Trophoblast cell (in vitro differentiated cells and primary cell): ENCODE measurements around the gene NALCN.

Experiments used
- DNase-seq, 2 donors: peaks; one replicate each; pipeline ENCODE4 v3.0.0-alpha.2; 2016
- H2AFZ ChIP-seq: 2 replicates; pipeline ENCODE4 v1.6.1; 2013; ENCODE audit warnings: low read length, moderate library complexity, mild to moderate bottlenecking; ENCODE audit not compliant: insufficient read depth, poor library complexity
- H2AK5ac ChIP-seq: 2 replicates; pipeline ENCODE4 v1.6.1; 2013; ENCODE audit warnings: mild to moderate bottlenecking, low read length
- H2BK120ac ChIP-seq: 2 replicates; pipeline ENCODE4 v1.6.1; 2013; ENCODE audit warnings: low read length, mild to moderate bottlenecking, moderate library complexity; ENCODE audit not compliant: insufficient read depth, poor library complexity
- H2BK12ac ChIP-seq: 2 replicates; pipeline ENCODE4 v1.6.1; 2013; ENCODE audit warnings: mild to moderate bottlenecking, low read length, moderate library complexity
- H2BK5ac ChIP-seq: 2 replicates; pipeline ENCODE4 v1.6.1; 2013; ENCODE audit warnings: low read length, low read depth, moderate library complexity, mild to moderate bottlenecking; ENCODE audit not compliant: poor library complexity
- H3K14ac ChIP-seq: 2 replicates; pipeline ENCODE4 v1.6.1; 2013; ENCODE audit warnings: mild to moderate bottlenecking, low read length
- H3K18ac ChIP-seq: 2 replicates; pipeline ENCODE4 v1.6.1; 2013; ENCODE audit warnings: mild to moderate bottlenecking, low read length
- H3K23ac ChIP-seq: 2 replicates; pipeline ENCODE4 v1.6.1; 2013; ENCODE audit warnings: low read length
- H3K27ac ChIP-seq: 2 replicates; pipeline ENCODE4 v1.5.1; 2013; ENCODE audit warnings: low read depth, mild to moderate bottlenecking, inconsistent platforms, low read length, moderate library complexity
- H3K27me3 ChIP-seq: 2 replicates; pipeline ENCODE4 v1.6.1; 2013; ENCODE audit warnings: inconsistent platforms, mild to moderate bottlenecking, low read length, moderate library complexity; ENCODE audit not compliant: insufficient read depth
- H3K36me3 ChIP-seq, 2 experiments: 1 replicate in 1 of 2; 2 replicates in 1 of 2; pipeline ENCODE4 v1.6.1; 2013; ENCODE audit warnings: low read length in 2 of 2, mild to moderate bottlenecking in 2 of 2, moderate library complexity in 1 of 2; ENCODE audit not compliant: insufficient read depth in 2 of 2, control insufficient read depth in 1 of 2
- H3K4ac ChIP-seq: 2 replicates; pipeline ENCODE4 v1.6.1; 2013; ENCODE audit warnings: low read depth, mild to moderate bottlenecking, low read length, moderate library complexity
- H3K4me1 ChIP-seq, 2 experiments: 1 replicate in 1 of 2; 2 replicates in 1 of 2; pipeline ENCODE4 v1.6.1; 2013; ENCODE audit warnings: low read length in 2 of 2, mild to moderate bottlenecking in 2 of 2, moderate library complexity in 1 of 2; ENCODE audit not compliant: insufficient read depth in 2 of 2, control insufficient read depth in 1 of 2
- H3K4me2 ChIP-seq: 2 replicates; pipeline ENCODE4 v1.6.1; 2013; ENCODE audit warnings: inconsistent platforms, mild to moderate bottlenecking, low read length, moderate library complexity
- H3K4me3 ChIP-seq: 2 replicates; pipeline ENCODE4 v1.5.1; 2013; ENCODE audit warnings: mild to moderate bottlenecking, low read depth, low read length, inconsistent platforms
- H3K79me1 ChIP-seq: one replicate; pipeline ENCODE4 v1.6.1; 2013; ENCODE audit warnings: low read length
- H3K79me2 ChIP-seq: 2 replicates; pipeline ENCODE4 v1.6.1; 2013; ENCODE audit warnings: low read length, mild to moderate bottlenecking; ENCODE audit not compliant: control insufficient read depth, insufficient read depth, poor library complexity
- H3K9ac ChIP-seq: 2 replicates; pipeline ENCODE4 v1.6.1; 2013; ENCODE audit warnings: mild to moderate bottlenecking, low read length
- H3K9me3 ChIP-seq: 2 replicates; pipeline ENCODE4 v1.6.1; 2013; ENCODE audit warnings: low read depth, mild to moderate bottlenecking, control low read depth, inconsistent platforms, low read length; ENCODE audit not compliant: insufficient read depth
- H4K12ac ChIP-seq: 2 replicates; pipeline ENCODE4 v1.6.1; 2013; ENCODE audit warnings: low read depth, mild to moderate bottlenecking, low read length, moderate library complexity
- H4K8ac ChIP-seq: 2 replicates; pipeline ENCODE4 v1.6.1; 2013; ENCODE audit warnings: low read depth, mild to moderate bottlenecking, low read length, moderate library complexity
- H4K91ac ChIP-seq: one replicate; pipeline ENCODE4 v1.6.1; 2013; ENCODE audit warnings: low read depth, mild to moderate bottlenecking, low read length, moderate library complexity
- WGBS: extraction: QIAGEN DNeasy Blood & Tissue Kit; methylation state at CpG from one replicate; pipeline ENCODE4 v1.1.7; 2013; ENCODE audit warnings: missing lambda C conversion rate; ENCODE audit not compliant: insufficient read length, insufficient coverage; ENCODE audit errors: extremely low coverage; 5-methylcytosine and 5-hydroxymethylcytosine counted together

Gene NALCN

GRCh38 chr13:101202590-101202989, 213.7 kb downstream of the NALCN start:
- Histone ChIP-seq H3K27ac (no peak overlapping the region), H3K36me3 (no peaks in the 10 kb centered on the region), H3K4ac (no peak overlapping the region), H3K9me3 (no peaks in the 10 kb centered on the region), H3K4me2 (no peak overlapping the region), H3K79me1 (no peaks in the 10 kb centered on the region), H3K23ac (no peak overlapping the region), H3K18ac (no peak overlapping the region), H2BK5ac (no peak overlapping the region), H3K79me2 (no peaks in the 10 kb centered on the region), H3K14ac (no peak overlapping the region), H4K91ac (no peak overlapping the region), H2BK12ac (no peak overlapping the region), H2BK120ac (no peak overlapping the region), H3K27me3 (no peaks in the 10 kb centered on the region), H2AFZ (no peak overlapping the region), H3K9ac (no peak overlapping the region), H4K8ac (no peak overlapping the region), H4K12ac (no peak overlapping the region), H3K4me1 (no peaks in the 10 kb centered on the region), H3K4me3 (no peak overlapping the region), H2AK5ac (no peak overlapping the region)
- no CpG with 5 or more reads among the region's 6 CpGs for WGBS
- DNase-seq = no peak

GRCh38 chr13:101190976-101191375, 225.3 kb downstream of the NALCN start:
- H3K4me1 ChIP-seq = no peaks in the 10 kb centered on the region
- H4K91ac ChIP-seq = no peak overlapping the region
- H3K27me3 ChIP-seq = no peaks in the 10 kb centered on the region
- no peak overlapping the region for H2AK5ac ChIP-seq
- no peak overlapping the region for H2AFZ ChIP-seq
- no peak overlapping the region for H3K14ac ChIP-seq
- H3K18ac ChIP-seq = no peak overlapping the region
- H3K79me1 ChIP-seq = no peaks in the 10 kb centered on the region
- no peak overlapping the region for H2BK12ac ChIP-seq
- no peak overlapping the region for H2BK120ac ChIP-seq
- no peak overlapping the region for H4K12ac ChIP-seq
- no peaks in the 10 kb centered on the region for H3K79me2 ChIP-seq
- H3K9ac ChIP-seq = no peak overlapping the region
- H3K9me3 ChIP-seq = no peaks in the 10 kb centered on the region
- no peak overlapping the region for H3K4me2 ChIP-seq
- WGBS = no CpG with 5 or more reads among the region's 3 CpGs
- H3K4me3 ChIP-seq = no peak overlapping the region
- no peak overlapping the region for H3K4ac ChIP-seq
- no peak overlapping the region for H3K27ac ChIP-seq
- no peak for DNase-seq
- H3K36me3 ChIP-seq = no peaks in the 10 kb centered on the region
- H4K8ac ChIP-seq = no peak overlapping the region
- no peak overlapping the region for H2BK5ac ChIP-seq
- H3K23ac ChIP-seq = no peak overlapping the region

GRCh38 chr13:101190337-101190736, 226.0 kb downstream of the NALCN start:
- no CpG with 5 or more reads among the region's 3 CpGs for WGBS
- no peak overlapping the region for H3K4me2 ChIP-seq
- H3K9me3 ChIP-seq = no peaks in the 10 kb centered on the region
- no peak overlapping the region for H3K9ac ChIP-seq
- DNase-seq = no peak
- H3K4me1 ChIP-seq = no peaks in the 10 kb centered on the region
- H2BK12ac ChIP-seq = no peak overlapping the region
- H2BK5ac ChIP-seq = no peak overlapping the region
- no peak overlapping the region for H2BK120ac ChIP-seq
- H3K23ac ChIP-seq = no peak overlapping the region
- no peak overlapping the region for H4K8ac ChIP-seq
- no peak overlapping the region for H4K91ac ChIP-seq
- H4K12ac ChIP-seq = no peak overlapping the region
- H3K79me2 ChIP-seq = no peaks in the 10 kb centered on the region
- no peaks in the 10 kb centered on the region for H3K27me3 ChIP-seq
- no peak overlapping the region for H2AK5ac ChIP-seq
- no peak overlapping the region for H3K18ac ChIP-seq
- no peak overlapping the region for H3K4ac ChIP-seq
- H2AFZ ChIP-seq = no peak overlapping the region
- H3K14ac ChIP-seq = no peak overlapping the region
- no peaks in the 10 kb centered on the region for H3K36me3 ChIP-seq
- H3K27ac ChIP-seq = no peak overlapping the region
- H3K4me3 ChIP-seq = no peak overlapping the region
- H3K79me1 ChIP-seq = no peaks in the 10 kb centered on the region

GRCh38 chr13:101185606-101186005, 230.7 kb downstream of the NALCN start:
- Histone ChIP-seq H4K12ac (no peak overlapping the region), H2AK5ac (no peak overlapping the region), H3K79me2 (no peaks in the 10 kb centered on the region), H3K4ac (no peak overlapping the region), H3K9ac (no peak overlapping the region), H2AFZ (no peak overlapping the region), H4K91ac (no peak overlapping the region), H3K9me3 (no peaks in the 10 kb centered on the region), H2BK5ac (no peak overlapping the region), H2BK12ac (no peak overlapping the region), H3K4me1 (peaks cover 0 to 2% of the 10 kb centered on the region in 2 experiments), H3K14ac (no peak overlapping the region), H3K18ac (no peak overlapping the region), H3K79me1 (no peaks in the 10 kb centered on the region), H3K27ac (no peak overlapping the region), H3K23ac (no peak overlapping the region), H3K4me3 (no peak overlapping the region), H3K27me3 (no peaks in the 10 kb centered on the region), H3K4me2 (no peak overlapping the region), H3K36me3 (no peaks in the 10 kb centered on the region), H4K8ac (no peak overlapping the region), H2BK120ac (no peak overlapping the region)
- no CpG with 5 or more reads among the region's 3 CpGs for WGBS
- no peak for DNase-seq
